ENCODE data around the gene ITPKC.

DNA sequence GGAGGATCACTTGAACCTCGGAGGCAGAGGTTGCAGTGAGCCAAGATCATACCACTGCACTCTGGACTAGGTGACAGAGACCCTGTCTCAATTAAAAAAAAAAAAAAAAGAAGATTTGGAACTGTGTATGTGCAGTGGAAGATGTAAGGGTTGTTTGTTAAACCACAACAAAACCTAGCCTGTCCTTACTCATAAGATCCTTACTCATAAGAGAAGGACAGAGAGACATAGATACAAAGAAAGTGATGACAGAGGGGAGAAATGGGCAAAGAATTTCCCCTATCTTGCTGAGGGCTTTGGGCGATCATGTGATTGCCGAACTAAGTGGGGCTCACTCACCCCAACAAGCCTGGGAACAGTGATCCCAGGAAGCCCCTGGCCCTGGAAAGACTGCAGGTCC is 7.9 kb downstream of the ITPKC start:
- TF ChIP-seq, protein P1, sequence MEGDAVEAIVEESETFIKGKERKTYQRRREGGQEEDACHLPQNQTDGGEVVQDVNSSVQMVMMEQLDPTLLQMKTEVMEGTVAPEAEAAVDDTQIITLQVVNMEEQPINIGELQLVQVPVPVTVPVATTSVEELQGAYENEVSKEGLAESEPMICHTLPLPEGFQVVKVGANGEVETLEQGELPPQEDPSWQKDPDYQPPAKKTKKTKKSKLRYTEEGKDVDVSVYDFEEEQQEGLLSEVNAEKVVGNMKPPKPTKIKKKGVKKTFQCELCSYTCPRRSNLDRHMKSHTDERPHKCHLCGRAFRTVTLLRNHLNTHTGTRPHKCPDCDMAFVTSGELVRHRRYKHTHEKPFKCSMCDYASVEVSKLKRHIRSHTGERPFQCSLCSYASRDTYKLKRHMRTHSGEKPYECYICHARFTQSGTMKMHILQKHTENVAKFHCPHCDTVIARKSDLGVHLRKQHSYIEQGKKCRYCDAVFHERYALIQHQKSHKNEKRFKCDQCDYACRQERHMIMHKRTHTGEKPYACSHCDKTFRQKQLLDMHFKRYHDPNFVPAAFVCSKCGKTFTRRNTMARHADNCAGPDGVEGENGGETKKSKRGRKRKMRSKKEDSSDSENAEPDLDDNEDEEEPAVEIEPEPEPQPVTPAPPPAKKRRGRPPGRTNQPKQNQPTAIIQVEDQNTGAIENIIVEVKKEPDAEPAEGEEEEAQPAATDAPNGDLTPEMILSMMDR (IDR thresholded peaks at IDR 0.05) = no peak
- TF ChIP-seq POLR2A (IDR thresholded peaks at IDR 0.05) = no peak
